Right lung (tissue), 5 donors: Measurements from ENCODE around the gene CCDC102A. TPM values are rescaled to one million over a fixed set of nuclear protein-coding genes. Genes with fewer than 3 reads are reported as not detected.

ENCODE experiments used
- DNase-seq, 2 donors: peaks; one replicate each; pipeline ENCODE4 v3.0.0-alpha.2; 2013
- polyA plus RNA-seq, 5 donors: library from polyadenylated mRNA; unstranded; fragments of 120-200 nt; gene quantifications; one replicate each; pipeline versions ENCODE4 v1.2.1 to v1.2.3, GENCODE V29; 2013; ENCODE audit warnings: inconsistent platforms in 1 of 5, low replicate concordance in 1 of 5; ENCODE audit not compliant: insufficient read length in 5 of 5, insufficient read depth in 1 of 5

The CCDC102A gene
- polyA plus RNA-seq, 5 donors, result 11.1 to 20.4 (median 14.2) TPM

- no peak for DNase-seq
Measured at GRCh38 chr16:57479976-57480753, 56.2 kb downstream of the CCDC102A start.

GRCh38 chr16:57479205-57479975 lies 57.0 kb downstream of the CCDC102A start:
- no peak for DNase-seq

GRCh38 chr16:57478396-57479204 lies 57.8 kb downstream of the CCDC102A start:
- no peak for DNase-seq

GRCh38 chr16:57477531-57478202 lies 58.7 kb downstream of the CCDC102A start:
- no peak for DNase-seq

GRCh38 chr16:57476546-57477410 lies 59.6 kb downstream of the CCDC102A start:
- DNase-seq, result no peak

GRCh38 chr16:57475711-57476339 lies 60.5 kb downstream of the CCDC102A start:
- DNase-seq, result no peak

GRCh38 chr16:57474671-57475661 lies 61.4 kb downstream of the CCDC102A start:
- no peak for DNase-seq

- no peak for DNase-seq
Measured at GRCh38 chr16:57473906-57474305, 62.5 kb downstream of the CCDC102A start.

- DNase-seq, result no peak
Measured at GRCh38 chr16:57473176-57473840, 63.1 kb downstream of the CCDC102A start.

GRCh38 chr16:57472665-57473060 lies 63.7 kb downstream of the CCDC102A start:
- DNase-seq, result no peak

- DNase-seq, result no peak
Measured at GRCh38 chr16:57471852-57472664, 64.3 kb downstream of the CCDC102A start.

- DNase-seq, result no peak
Measured at GRCh38 chr16:57471209-57471608, 65.2 kb downstream of the CCDC102A start.

GRCh38 chr16:57470711-57471110 lies 65.7 kb downstream of the CCDC102A start:
- no peak for DNase-seq

- DNase-seq, result no peak
Measured at GRCh38 chr16:57469917-57470470, 66.4 kb downstream of the CCDC102A start.

- no peak for DNase-seq
Measured at GRCh38 chr16:57469046-57469445, 67.3 kb downstream of the CCDC102A start.

GRCh38 chr16:57468346-57468745 lies 68.0 kb downstream of the CCDC102A start:
- no peak for DNase-seq

- no peak for DNase-seq
Measured at GRCh38 chr16:57464523-57464922, 71.8 kb downstream of the CCDC102A start.
